Ascending aorta (tissue), 2 donors: ENCODE data around the gene RGS13. TPM values are rescaled to one million over a fixed set of nuclear protein-coding genes. Genes with fewer than 3 reads are reported as not detected.
A peak's percentile ranks its signal among the peaks of the same experiment; 100 is the strongest.

ENCODE experiments used
- DNase-seq, 2 donors: peaks; one replicate each; pipeline ENCODE4 v3.0.0-alpha.2; 2019; ENCODE audit warnings: low spot score in 2 of 2
- H3K27ac ChIP-seq, 2 donors: fragments of 200-600 bp; sonication (generic); one replicate each; pipeline ENCODE4 v1.5.1; 2016 to 2017; ENCODE audit warnings: mild to moderate bottlenecking in 1 of 2
- H3K27me3 ChIP-seq: fragments of 200-600 bp; sonication (generic); one replicate; pipeline ENCODE4 v1.5.1; 2017
- H3K36me3 ChIP-seq, 2 donors: fragments of 200-600 bp; sonication (generic); one replicate each; pipeline ENCODE4 v1.5.1; 2016
- H3K4me1 ChIP-seq, 2 donors: fragments of 200-600 bp; sonication (generic); one replicate each; pipeline ENCODE4 v1.5.1; 2016 to 2017; ENCODE audit warnings: mild to moderate bottlenecking in 1 of 2
- H3K4me3 ChIP-seq, 2 donors: fragments of 200-600 bp; sonication (generic); one replicate each; pipeline ENCODE4 v1.5.1; 2016 to 2017; ENCODE audit warnings: mild to moderate bottlenecking in 1 of 2
- H3K9me3 ChIP-seq, 2 donors: fragments of 200-600 bp; sonication (generic); one replicate each; pipeline ENCODE4 v1.5.1; 2016
- CTCF ChIP-seq, 3 experiments: fragments of 200-600 bp in 2 of 3; fragments of 450-650 bp in 1 of 3; sonication (generic) in 2 of 3; IDR thresholded peaks; one replicate each; pipeline ENCODE4 v1.5.1; 2016 to 2019; ENCODE audit warnings: antibody characterized with exemption in 3 of 3, mild to moderate bottlenecking in 1 of 3, moderate library complexity in 1 of 3
- intact Hi-C: fragments of 100-400 bp; cut with DNase I; formaldehyde crosslinking; loops from one replicate; pipeline ENCODE4 v1.15.1; 2023
- total RNA-seq: library from RNA; depleted of rRNA; stranded (reverse); fragments of >200 nt; gene quantifications from one replicate; pipeline ENCODE4 v1.1.0, GENCODE V29; 2016

RGS13 gene
- total RNA-seq, 1 donor from 2014 or later, result not detected

GRCh38 chr1:192602757-192603156 is 33.2 kb upstream of the RGS13 start:
- no peak overlapping the region for H3K27ac ChIP-seq
- H3K27me3 ChIP-seq, result no peaks in the 10 kb centered on the region
- no peak for TF ChIP-seq CTCF (IDR thresholded peaks at IDR 0.05)
- no peaks in the 10 kb centered on the region for H3K9me3 ChIP-seq
- H3K4me3 ChIP-seq, result no peak overlapping the region
- no peak for DNase-seq
- H3K36me3 ChIP-seq, result no peaks in the 10 kb centered on the region
- H3K4me1 ChIP-seq, result no peaks in the 10 kb centered on the region
- intact Hi-C loops, result no loop called here

GRCh38 chr1:192603218-192603787 is 32.6 kb upstream of the RGS13 start:
- Histone ChIP-seq H3K27me3 (no peaks in the 10 kb centered on the region), H3K27ac (no peak overlapping the region), H3K4me3 (no peak overlapping the region), H3K36me3 (no peaks in the 10 kb centered on the region), H3K9me3 (no peaks in the 10 kb centered on the region), H3K4me1 (no peaks in the 10 kb centered on the region)
- TF ChIP-seq CTCF (IDR thresholded peaks at IDR 0.05), result no peak
- intact Hi-C loops, result no loop called here
- DNase-seq, result no peak

GRCh38 chr1:192604979-192605620 is 30.8 kb upstream of the RGS13 start:
- DNase-seq, result no peak
- intact Hi-C loops, result no loop called here
- H3K27me3 ChIP-seq, result no peaks in the 10 kb centered on the region
- no peaks in the 10 kb centered on the region for H3K4me1 ChIP-seq
- H3K4me3 ChIP-seq, result no peak overlapping the region
- H3K9me3 ChIP-seq, result no peaks in the 10 kb centered on the region
- no peak for TF ChIP-seq CTCF (IDR thresholded peaks at IDR 0.05)
- peak overlapping the region in 1 of 2 donors; percentile 19 for H3K27ac ChIP-seq
- no peaks in the 10 kb centered on the region for H3K36me3 ChIP-seq

- Histone ChIP-seq H3K27ac (no peak overlapping the region), H3K4me1 (no peaks in the 10 kb centered on the region), H3K4me3 (no peak overlapping the region), H3K27me3 (no peaks in the 10 kb centered on the region), H3K36me3 (no peaks in the 10 kb centered on the region), H3K9me3 (no peaks in the 10 kb centered on the region)
- no peak for TF ChIP-seq CTCF (IDR thresholded peaks at IDR 0.05)
- intact Hi-C loops, result loop anchor here (2.0 kb wide), 2 partner anchors 28 to 134 kb away; no protein-coding TSS in a partner anchor
- DNase-seq, result no peak
Measured at GRCh38 chr1:192608671-192609070, 27.3 kb upstream of the RGS13 start.

GRCh38 chr1:192609110-192610079 is 26.6 kb upstream of the RGS13 start:
- intact Hi-C loops, result loop anchor here (2.0 kb wide), 2 partner anchors 29 to 135 kb away; no protein-coding TSS in a partner anchor
- H3K9me3 ChIP-seq, result no peaks in the 10 kb centered on the region
- no peaks in the 10 kb centered on the region for H3K36me3 ChIP-seq
- H3K27ac ChIP-seq, result no peak overlapping the region
- H3K27me3 ChIP-seq, result no peaks in the 10 kb centered on the region
- no peak overlapping the region for H3K4me3 ChIP-seq
- TF ChIP-seq CTCF (IDR thresholded peaks at IDR 0.05), result no peak
- H3K4me1 ChIP-seq, result no peaks in the 10 kb centered on the region
- DNase-seq, result peak; percentile 63 to 83
